GM12891 (cell line): ENCODE results near the gene DLGAP4.
"Not testable (repeated sequence)": the region's sequence is repeated elsewhere in the genome, so short reads cannot be mapped to it uniquely, and the experiment has no call there.

Experiments used
- POLR2A ChIP-seq: IDR thresholded peaks from 2 replicates; pipeline ENCODE4 v1.6.1; 2011; ENCODE audit warnings: low read depth, low read length, control low read depth
- POLR2AphosphoS5 ChIP-seq: IDR thresholded peaks from 2 replicates; pipeline ENCODE4 v1.6.1; 2011; ENCODE audit warnings: low read depth, low read length, control low read depth

GRCh38 chr20:36379914-36380313 lies 73.8 kb downstream of the DLGAP4 start:
- not testable (repeated sequence) for TF ChIP-seq POLR2A, POLR2AphosphoS5
